ENCODE measurements around the gene ST6GALNAC6.

ST6GALNAC6 gene

DNA sequence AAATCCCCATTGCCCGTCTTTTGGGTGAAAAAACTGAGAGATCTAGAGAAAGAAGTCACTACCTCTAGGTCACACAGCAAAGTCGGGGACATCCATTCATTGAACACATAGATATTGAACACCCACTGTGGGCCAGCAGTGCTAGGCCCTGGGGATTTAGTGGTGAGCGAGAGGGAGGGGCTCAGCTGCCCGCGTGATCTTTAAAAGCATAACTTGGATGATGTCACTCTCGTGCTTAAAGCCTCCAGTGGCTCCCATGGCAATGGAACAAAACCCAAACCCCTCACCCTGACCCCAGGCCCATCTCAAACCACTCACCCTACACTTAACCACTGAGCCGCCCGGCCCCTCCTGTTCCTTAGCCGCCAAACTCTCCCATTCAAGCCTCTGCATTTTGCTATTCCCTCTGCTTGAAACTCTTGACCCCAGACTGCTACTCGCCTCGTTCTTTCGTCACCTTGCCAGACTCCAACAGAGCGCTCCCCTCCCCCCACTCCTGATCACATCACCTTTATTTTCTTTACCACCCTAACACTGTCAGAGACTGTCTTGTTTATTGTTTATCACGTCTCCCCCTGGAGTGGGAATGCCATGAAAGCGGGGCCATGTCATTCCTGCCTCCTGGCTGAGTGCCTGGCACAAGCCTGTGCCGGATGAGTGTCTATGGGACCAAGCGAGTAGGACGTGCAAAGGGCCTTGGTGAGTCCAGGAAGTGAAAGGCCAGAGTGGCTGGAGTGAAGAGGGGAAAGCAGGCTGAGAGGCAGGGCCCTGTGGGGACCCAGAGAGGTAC lies 31.9 kb upstream of the ST6GALNAC6 start:
- DNase-seq: peak; percentile 67

DNA sequence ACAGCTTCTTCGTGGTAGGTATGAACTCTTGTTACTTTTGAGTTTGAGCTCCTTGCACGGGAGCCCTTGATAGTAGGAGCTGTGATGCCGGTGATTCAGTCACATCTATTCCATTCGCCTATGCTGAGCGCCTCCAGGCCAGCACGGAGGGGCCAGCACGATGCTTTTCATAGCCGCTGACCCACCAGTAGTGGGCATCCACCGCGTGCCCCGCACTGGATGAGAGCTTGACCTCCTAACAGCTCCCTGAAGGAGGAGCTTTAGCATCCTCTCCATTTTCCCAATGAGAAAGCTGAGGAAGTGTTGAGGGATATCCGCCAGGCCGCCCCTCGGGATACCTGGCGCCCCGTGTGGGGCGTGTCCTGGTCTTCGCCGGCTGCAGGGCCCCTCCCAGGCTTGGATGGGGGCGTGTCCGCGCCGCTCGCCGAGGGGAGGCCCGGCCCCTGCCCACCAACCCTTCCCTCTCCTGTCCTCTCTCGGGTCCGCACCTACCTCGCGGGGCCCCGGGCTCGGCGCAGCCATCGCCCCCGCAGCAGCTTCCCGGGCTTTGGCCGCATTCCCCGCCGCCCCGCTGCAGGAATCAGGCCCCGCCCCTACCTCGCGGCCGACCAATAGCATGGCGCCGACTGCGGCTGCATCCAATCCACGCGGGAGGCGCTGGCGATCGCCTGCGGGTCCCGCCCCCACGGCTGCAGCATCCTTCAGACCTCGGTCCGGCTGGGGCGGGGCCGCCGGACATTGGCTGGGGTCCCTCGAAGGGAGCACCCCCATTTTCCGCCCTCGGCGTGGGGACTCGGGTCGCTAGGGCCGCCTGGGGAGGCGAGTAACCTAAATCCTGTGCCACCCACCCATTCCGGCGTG lies 31.1 kb upstream of the ST6GALNAC6 start, which contains the start of gene PIP5KL1:
TSS of gene PIP5KL1 (minus strand) at position 547 of the 861 bp plus-strand sequence. CDS start at position 522, 25 bp downstream.
- peak; percentile 86 for DNase-seq

DNA sequence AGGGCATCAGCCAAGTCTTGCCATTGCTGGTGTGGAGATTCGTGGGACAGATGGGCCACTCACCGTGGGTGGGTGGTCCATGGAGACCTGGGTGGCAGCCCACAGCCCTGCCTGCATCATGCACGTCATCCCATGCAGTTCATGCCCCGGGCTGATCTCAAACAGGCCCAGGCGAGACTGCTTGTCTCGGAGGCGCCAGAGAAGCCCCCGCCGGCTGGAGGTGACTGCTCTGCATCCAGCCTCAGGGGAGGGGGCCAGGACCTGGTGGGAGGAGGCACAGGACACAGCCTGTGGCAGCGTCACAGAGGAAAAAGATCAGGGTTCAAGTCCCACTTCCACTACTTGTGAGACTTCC lies 30.2 kb upstream of the ST6GALNAC6 start:
- DNase-seq: no peak

DNA sequence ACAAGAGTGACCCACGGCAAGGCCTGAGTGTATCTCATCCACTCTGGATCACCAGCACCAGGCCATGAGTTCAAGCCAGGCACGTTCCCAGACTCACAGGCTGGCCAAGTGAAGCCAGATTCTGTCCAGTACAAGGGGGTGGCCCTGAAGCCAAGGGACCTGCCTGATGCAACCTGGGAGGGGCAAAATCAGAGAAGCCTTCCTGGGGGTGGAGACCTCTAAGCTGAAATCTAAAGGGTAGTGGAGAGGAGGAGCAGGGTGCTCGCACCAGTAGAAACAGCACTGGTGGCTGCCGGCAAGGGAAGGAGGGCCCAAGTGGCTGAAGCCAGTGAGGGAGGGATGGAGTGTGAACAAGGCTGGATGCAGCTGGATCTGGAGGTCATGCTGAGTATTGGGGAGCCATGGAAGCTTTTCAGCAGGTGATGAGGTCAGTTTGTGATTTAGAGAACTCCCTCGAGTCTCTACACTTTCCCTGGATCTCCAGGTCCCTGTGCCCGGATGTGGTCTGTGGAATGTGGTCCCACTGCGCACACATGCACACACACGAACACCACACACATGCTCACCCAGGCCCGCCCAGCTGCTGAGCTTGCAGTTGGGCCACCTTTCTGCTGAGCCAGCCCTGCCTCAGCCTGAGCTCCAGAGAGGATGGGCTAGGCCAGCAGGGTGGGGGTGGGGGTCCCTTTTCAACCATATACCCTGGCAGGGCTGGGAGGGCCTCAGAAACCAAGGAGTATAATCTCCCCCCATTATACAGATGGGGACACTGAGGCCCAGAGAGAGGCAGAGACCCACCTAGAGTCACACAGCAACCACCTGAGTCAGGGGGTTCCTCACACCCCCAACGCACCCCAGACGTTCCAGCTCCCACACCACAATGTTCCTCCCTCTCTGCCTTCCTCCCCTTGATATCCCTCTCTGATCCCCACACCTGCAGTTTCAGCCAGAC lies 29.5 kb upstream of the ST6GALNAC6 start:
- DNase-seq: no peak

DNA sequence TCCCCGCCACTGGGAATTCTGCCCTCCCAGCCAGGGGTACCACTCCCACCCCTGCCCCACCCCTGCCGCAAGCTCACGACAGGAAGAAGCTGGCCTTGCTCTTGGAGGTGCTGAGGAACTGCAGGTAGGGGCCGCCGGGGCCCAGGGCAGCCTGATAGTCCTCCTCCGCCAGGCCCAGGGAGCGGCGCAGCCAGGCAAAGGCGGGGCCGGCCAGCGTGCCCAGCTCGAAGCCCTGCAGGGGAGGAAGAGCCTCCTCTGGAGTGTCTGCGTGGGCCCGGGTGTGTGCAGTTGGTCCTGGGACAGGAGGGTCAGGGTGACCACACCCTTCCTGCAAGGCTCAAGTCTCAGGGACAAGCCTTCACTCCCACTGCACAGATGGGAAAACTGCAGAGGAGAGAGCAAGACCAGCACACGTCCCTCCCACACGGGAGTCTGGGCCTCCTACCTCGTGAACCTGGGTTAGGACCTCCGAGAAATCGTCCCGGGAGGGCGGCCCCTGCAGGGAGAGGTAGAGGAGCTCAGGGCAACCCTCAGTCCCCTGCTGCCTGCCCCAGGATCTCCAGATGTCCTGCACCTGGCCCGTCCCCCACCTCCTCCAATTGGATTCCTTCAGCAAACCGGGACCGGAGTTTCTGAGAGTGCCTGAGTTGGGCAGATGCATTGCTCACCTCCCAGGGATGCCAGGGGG lies 28.7 kb upstream of the ST6GALNAC6 start:
- DNase-seq: no peak

DNA sequence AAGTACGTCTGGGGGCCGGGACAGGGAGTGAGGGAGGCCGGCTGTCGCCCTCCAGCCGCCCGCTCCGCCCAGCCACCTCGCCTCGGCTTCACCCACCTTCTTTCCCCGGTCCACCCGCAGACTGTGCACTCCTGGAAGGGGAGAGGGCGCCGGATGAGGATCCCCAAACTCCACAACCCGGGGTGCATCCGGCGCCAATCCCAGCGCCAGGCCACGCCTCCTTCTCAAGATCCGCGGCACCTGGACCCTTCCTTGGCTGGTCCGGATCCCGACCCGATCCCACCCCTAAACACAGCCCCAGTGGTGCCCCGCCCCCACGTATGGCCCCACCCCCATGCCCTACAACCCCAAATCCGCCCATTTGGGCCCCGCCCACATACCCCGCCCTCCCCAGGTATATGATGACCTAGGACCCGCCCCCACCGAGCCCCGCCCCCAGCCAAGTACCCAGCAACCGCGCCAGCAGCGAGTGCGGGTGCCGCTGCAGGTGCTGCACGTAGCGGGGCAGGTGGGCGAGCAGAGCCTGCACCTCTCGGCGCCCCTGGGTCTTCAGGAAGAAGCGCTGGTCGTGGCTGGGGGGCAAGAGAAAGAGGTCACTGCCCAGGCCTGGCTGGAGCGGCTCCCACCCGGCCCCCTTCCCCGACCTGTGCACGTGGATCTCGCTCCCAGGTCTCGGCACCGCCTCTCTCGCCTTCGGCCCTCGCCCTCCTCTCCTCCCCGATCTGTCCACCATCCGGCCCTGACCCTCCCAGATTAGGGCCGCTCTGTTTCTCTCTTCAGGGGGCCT lies 28.0 kb upstream of the ST6GALNAC6 start:
- DNase-seq: peak; percentile 70

DNA sequence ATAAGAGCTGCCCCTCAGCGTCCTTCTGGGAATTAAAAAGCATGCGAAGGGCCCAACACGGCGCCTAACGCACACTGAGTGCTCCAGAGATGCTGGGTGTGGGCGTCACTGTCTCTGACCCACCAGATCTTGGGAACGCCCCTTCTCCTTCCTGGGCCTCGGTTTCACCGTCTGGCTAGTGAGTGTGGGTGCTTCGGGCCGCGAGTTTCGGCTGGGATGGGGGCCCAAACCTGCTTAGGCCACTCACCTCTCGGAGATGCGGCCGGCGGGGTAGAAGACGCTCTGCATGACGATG lies 27.4 kb upstream of the ST6GALNAC6 start:
- no peak for DNase-seq

DNA sequence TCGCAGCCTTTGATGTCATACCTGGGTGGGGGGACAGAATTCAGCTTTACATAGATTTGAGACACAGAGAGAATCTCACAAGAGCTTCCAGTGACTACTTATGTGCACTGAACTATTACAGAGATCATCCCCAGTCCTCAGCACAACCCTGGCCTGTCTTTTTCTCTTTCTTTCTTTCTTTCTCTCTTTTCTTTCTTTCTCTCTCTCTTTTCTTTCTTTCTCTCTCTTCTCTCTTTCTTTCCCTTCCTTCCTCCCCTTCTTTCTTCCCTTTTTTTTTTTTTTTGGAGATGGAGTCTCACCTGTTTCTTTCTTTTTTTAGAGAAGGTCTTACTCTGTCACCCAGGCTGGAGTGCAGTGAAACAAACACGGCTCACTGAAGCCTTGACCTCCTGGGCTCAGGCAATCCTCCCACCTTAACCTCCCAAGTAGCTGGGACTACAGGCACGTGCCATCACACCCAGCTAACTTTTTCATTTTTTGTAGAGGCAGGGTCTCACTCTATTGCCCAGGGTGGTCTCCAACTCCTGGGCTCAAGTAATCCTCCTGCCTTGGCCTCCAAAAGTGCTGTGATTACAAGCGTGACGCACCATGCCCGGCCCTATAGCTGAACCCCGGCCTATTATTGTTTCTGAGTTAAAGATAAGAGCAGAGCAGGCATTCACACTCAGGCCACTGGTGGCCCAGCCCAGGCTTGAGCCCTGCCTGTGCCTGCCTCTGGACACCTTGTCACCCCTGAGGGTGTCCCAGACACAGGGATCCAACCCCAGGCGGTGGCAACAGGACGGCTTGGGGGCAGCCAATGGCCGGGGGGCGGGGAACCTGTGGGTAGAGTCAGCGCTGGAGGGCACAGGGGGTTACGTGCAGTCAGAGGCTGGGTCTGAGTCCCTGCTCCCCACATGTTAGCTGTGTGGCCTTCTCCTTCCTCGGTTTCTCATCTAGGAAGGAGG lies 26.8 kb upstream of the ST6GALNAC6 start:
- no peak for DNase-seq

DNA sequence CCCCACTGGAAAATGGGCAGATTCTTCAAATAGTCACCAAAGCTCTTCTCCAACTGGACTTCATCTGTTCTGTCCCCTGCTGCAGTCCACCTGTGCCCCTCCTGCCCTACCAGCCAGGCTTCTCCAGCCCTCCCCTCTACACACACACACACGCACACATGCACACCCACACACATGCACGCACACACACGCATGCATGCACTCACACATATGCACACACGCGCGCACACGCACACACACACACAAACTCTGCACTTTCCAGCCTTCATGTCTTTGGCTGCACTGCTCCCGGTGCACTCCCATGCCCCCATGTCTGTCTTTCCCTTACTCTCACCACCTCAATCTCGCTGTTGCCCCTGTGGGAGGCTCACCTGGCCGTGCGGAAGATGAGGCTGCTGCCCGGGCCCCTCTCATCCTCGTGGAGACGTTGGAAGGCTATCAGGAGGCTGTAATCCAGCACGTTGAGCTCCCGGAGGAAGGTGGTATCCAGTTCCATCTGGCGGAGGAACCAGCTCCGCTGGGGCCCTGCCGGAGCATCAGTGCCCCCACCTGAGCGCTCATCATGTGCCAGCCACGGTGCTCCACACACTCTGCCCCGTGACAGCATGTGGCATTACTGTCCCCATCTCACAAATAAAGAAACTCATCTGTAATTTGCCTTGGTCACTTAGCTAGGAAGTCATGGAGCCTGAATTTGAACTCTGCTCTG lies 25.5 kb upstream of the ST6GALNAC6 start:
- DNase-seq: peak; percentile 31

DNA sequence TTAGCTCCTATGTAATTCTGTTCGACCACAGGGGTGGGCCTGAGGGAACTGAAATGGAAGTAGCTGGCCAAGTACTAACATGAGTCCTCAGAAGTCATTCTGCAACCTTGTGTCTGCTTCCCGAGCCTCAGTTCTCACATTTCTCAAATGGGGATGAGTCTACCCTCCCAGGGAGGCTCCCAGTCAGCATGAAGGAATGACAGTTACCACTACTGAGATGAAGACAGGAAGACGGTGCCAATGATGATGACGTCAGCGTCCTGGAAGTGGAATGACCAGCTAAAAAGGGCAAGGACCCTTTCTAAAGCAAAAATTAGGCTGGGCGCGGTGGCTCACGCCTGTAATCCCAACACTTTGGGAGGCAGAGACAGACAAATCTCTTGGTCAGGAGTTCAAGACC lies 24.4 kb upstream of the ST6GALNAC6 start:
- DNase-seq: no peak

DNA sequence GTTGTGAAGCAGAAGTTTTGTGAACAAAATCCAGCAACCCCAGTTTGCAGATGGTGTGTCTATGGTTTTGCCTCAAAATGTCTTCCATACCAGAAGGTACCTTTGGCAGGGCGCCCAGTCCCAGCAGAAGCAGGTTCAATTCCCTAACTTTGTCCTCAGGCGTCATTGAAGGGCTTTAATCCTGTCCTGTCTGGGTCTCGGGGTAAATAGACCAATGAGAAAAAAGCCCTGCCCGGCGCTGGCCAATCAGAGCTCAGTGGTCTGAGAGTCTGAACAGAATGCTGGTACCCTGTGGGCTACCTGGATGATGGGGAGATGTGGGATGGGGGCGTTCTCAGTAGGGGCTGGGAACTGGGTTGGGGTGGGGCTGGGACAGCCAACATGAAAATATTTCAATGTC lies 23.6 kb upstream of the ST6GALNAC6 start:
- DNase-seq: peak; percentile 70

DNA sequence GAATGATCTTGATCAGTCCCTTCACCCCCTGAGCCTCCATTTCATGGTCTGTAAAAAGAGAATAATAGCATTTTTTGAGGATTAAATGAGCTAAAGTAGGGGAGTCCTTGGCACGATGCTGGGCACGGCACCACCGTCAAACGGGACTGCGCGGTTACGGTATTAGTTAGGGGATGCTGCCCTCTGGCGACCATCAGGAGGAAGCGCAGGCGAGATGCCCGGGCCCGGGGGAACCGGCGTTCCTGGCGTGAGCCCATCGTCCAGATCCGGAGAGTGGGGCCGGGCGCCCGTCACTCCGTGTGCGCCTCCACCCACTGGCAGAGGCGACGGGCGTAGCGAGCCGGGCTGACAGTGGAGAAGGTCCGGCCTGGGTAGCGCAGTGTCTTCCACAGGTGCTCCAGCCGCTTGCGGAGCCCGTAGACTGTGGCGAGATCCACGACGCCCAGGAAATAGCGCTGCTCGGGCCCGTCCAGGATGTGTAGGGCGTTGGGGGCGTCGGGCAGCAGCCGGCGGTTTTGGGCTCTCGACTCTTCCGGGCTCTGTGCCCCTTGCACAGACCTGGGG lies 22.2 kb upstream of the ST6GALNAC6 start:
- peak; percentile 53 for DNase-seq

DNA sequence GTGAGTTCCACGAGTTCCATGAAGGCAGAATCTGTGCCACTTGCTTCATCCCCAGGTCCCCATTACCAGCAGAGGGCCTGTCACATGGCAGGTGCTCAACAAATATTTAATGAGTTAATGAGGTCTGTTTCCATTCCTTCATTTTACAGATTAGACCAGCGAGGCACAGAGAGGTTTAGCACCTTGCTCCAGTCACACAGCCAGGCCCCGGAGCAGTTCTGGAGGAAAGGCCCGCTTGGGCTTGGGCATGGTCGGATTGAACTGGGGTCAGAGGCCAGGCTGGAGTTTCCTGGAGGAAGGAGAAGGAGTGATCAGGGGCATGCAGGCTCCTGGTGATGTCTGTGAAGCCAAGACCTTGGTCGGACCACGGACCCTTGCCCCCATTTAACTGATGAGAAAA lies 21.4 kb upstream of the ST6GALNAC6 start:
- DNase-seq: no peak

DNA sequence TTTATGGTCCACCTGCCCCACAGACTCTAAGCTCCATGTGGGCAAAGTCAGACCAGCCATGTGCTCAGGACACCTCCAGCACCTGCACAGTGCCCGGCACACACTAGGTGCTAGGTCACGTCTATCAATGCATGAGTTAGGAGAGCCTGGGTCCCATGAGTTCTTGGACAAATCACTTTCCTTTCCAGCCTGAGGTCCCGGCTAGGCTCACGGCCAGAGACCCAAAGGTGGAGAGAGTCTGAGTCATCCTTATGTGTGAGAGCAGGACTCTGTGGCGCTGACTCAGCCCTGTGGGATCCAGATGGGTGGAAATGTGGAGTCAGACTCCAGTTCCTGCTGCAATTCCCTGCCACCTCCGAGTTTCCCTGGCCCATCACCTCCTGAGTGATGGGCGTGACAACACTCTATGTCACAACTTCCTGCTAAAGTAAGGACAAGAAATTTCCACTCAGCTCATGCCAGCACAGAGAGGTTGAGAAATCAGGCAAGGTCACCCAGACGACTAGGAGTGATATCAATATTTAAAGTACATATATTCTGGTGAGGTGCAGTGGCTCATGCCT lies 19.9 kb upstream of the ST6GALNAC6 start:
- DNase-seq: no peak

DNA sequence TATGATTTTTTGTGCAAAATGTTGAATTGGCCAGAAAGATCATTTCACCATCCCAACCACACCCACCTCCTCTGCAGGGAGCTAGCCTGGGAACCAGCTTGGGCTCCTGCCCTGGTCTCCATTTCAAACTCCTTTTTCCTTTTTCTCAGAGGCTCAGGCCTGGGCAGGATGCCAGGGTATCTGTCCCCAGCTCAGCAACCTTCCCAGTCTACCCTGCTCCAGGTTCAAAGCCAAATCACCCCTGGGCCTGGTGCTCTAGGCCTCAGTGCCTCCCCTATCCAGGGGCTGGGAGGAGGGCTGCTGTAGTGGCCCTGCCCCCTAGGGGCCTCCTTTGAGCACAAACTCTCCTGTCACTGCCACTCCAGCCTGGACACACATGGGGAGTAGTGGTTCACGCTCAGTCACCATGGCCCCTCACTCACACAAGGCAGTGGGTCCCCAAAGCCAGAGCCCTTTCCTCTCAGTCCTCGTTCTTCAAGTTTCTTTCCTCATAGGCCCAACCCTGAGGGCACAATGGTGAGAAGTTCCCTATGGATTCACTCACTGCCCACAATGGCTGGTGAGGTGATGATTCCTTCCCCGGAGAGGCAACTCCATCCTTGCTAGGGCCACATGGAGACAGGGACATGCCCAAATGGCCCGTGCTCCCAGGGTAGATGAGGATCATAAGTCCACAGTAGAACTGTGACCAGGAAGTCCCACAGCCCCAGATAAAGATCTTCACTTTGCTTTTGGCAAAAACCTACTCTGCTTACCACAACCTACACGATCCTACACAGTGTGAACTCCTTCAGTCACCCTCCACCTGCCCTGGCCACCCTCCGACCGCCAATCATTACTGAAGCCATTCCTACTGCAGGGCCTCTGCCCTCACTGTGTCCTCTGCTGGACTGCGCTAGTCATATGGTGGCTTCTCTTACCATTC lies 19.0 kb upstream of the ST6GALNAC6 start:
- DNase-seq: no peak

DNA sequence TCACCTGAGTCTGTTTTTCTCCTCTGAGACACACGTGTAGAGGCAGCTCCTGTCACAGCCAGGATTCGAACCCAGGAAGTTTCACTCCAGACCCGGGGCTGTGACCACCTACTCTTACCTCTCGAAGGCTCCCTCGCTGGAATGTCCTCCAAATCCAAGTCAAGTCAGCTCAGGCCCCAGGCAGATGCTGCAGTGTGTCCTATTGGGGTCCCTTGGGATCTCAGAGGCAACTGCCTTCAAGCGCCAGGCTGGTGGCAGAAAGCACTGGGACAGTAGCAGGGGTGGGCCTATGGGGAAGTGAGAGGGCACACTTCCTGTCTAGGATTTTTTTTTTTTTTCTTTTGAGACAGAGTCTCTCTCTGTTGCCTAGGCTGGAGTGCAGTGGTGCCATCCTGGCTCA lies 18.2 kb upstream of the ST6GALNAC6 start:
- peak; percentile 72 for DNase-seq

DNA sequence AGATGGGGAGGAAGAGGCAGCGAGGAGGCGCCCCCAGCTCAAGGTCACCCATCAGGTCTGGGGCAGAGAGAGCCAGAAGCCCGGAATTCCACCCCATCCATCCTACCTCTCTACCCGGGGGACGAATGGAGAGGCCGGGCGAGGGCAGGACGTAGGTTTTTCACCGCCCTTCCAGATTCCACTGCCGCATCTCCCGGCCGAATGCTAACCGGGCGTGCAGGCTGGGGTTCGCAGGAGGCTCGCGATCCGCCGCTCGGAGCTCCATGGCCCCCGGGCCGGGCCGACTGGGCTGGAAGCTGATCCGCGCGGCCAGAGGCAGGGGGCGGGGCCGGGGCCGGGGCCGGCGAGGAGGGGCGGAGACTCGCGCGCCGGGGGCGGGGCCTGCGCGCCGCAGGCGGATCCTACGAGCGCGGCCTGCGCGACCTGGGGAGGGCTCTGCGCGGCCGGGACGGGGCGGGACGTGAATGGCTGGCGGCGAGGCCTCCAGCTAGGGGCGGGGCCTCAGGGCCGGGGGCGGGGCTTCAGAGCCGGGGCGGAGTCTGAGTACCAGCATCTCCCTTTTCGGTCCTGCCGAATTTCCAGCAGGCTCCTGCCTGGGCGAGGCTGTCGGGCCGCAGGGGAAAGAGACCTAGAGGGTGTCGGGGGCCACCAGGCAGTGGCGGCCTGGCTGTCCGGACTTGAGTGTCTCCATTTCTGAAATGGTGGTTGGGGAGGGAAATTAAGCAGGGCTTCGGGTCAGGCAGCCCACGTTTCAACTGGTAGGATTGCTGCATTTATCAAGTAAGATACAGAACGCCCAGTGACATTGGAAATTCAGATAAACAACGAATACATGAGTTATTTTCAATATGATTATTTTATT lies 17.5 kb upstream of the ST6GALNAC6 start, which contains the start of gene ST6GALNAC4:
TSS of gene ST6GALNAC4 (minus strand) at position 322 of the 862 bp plus-strand sequence. CDS start 622 bp downstream, outside the sequence.
- DNase-seq: peak; percentile 91
